ENCODE data around the gene APOA5. TPM values are rescaled to one million over a fixed set of nuclear protein-coding genes. Genes with fewer than 3 reads are reported as not detected.

APOA5 gene
- total and polyA plus RNA-seq, 2 of the 13 experiments (the other 11 are each of a cell fraction or from before 2014, with no cell fraction given): 44.0 to 49.1 TPM

DNA sequence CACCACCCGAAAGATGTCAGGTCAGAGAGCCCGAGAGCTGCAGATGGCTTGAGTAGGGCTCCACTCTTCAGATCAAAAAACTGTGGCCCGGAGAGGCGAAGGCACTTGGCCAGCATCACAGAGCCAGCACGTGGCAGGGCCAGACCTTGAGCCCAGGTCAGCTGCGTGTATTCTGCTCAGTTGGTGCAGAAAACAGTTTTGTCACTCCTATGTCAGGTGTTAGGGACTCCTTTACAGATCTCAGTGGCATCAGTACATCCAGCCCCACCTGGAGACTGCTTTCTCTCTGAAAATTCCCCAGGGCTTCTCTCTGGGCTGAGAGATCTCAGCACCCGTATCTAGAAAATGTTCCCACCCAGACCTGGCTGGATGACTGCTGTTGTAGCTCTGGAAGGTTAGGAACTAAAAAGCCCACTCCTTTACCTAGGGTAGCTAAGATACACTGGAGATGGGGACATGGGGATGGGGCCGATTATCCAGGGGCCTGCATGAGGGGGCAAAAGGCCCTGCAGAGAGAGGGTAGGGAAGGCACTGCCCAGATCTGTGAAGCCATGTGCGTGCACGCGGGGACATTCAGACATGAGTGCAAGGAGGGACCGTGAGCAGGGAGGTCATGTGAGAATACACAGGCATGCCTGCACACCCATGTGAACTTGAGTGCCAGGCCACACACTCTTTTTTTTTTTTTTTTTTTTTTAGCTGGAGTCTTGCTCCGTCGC is 42.3 kb upstream of the APOA5 start (continued):
- peak; percentile 80 for TF ChIP-seq TARDBP (CRISPR knock-in tag; IDR thresholded peaks at IDR 0.05)
- peak; percentile 81; the same call in 1 of the 2 replicates for TF ChIP-seq ZNF589 (CRISPR knock-in tag; conservative IDR thresholded peaks at IDR 0.05)
- TF ChIP-seq RELA (CRISPR knock-in tag; IDR thresholded peaks at IDR 0.05): no peak
- no peak for TF ChIP-seq GPN1 (CRISPR knock-in tag; IDR thresholded peaks at IDR 0.05; ENCODE audit: borderline replicate concordance)
- TF ChIP-seq TEAD3 (CRISPR knock-in tag; optimal IDR thresholded peaks at IDR 0.05; ENCODE audit: borderline replicate concordance): peak; percentile 30
- peak; percentile 10; the same call in 1 of the 2 replicates for TF ChIP-seq ZNF143 (CRISPR knock-in tag; IDR thresholded peaks at IDR 0.05)
- TF ChIP-seq, protein P1, sequence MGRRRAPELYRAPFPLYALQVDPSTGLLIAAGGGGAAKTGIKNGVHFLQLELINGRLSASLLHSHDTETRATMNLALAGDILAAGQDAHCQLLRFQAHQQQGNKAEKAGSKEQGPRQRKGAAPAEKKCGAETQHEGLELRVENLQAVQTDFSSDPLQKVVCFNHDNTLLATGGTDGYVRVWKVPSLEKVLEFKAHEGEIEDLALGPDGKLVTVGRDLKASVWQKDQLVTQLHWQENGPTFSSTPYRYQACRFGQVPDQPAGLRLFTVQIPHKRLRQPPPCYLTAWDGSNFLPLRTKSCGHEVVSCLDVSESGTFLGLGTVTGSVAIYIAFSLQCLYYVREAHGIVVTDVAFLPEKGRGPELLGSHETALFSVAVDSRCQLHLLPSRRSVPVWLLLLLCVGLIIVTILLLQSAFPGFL (CRISPR knock-in tag; IDR thresholded peaks at IDR 0.05): no peak
- TF ChIP-seq, protein P2, sequence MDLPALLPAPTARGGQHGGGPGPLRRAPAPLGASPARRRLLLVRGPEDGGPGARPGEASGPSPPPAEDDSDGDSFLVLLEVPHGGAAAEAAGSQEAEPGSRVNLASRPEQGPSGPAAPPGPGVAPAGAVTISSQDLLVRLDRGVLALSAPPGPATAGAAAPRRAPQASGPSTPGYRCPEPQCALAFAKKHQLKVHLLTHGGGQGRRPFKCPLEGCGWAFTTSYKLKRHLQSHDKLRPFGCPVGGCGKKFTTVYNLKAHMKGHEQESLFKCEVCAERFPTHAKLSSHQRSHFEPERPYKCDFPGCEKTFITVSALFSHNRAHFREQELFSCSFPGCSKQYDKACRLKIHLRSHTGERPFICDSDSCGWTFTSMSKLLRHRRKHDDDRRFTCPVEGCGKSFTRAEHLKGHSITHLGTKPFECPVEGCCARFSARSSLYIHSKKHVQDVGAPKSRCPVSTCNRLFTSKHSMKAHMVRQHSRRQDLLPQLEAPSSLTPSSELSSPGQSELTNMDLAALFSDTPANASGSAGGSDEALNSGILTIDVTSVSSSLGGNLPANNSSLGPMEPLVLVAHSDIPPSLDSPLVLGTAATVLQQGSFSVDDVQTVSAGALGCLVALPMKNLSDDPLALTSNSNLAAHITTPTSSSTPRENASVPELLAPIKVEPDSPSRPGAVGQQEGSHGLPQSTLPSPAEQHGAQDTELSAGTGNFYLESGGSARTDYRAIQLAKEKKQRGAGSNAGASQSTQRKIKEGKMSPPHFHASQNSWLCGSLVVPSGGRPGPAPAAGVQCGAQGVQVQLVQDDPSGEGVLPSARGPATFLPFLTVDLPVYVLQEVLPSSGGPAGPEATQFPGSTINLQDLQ (CRISPR knock-in tag; IDR thresholded peaks at IDR 0.05): no peak
- peak; percentile 23; the same call in 1 of the 2 replicates for TF ChIP-seq SP140L (CRISPR knock-in tag; IDR thresholded peaks at IDR 0.05; ENCODE audit: borderline replicate concordance)
- TF ChIP-seq NR3C1 (CRISPR knock-in tag; IDR thresholded peaks at IDR 0.05): no peak
- TF ChIP-seq, protein P3, sequence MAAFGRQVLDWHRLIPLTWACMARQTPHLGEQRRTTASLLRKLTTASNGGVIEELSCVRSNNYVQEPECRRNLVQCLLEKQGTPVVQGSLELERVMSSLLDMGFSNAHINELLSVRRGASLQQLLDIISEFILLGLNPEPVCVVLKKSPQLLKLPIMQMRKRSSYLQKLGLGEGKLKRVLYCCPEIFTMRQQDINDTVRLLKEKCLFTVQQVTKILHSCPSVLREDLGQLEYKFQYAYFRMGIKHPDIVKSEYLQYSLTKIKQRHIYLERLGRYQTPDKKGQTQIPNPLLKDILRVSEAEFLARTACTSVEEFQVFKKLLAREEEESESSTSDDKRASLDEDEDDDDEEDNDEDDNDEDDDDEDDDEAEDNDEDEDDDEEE (CRISPR knock-in tag; IDR thresholded peaks at IDR 0.05): no peak
- TF ChIP-seq RORA (CRISPR knock-in tag; IDR thresholded peaks at IDR 0.05): no peak
- TF ChIP-seq RBM22 (optimal IDR thresholded peaks at IDR 0.05; ENCODE audit: low read length): peak; percentile 95
- TF ChIP-seq ZKSCAN8 (CRISPR knock-in tag; IDR thresholded peaks at IDR 0.05; ENCODE audit: borderline replicate concordance): no peak
- no peak for TF ChIP-seq ZKSCAN5 (CRISPR knock-in tag; IDR thresholded peaks at IDR 0.05)
- TF ChIP-seq NFATC3 (CRISPR knock-in tag; IDR thresholded peaks at IDR 0.05): no peak
- 0 out of 2 replicates have a peak, but pooled peaks have one; percentile 16 for TF ChIP-seq TCF7 (IDR thresholded peaks at IDR 0.05; ENCODE audit: low read depth)
- TF ChIP-seq ZZZ3 (CRISPR knock-in tag; IDR thresholded peaks at IDR 0.05; ENCODE audit: borderline replicate concordance): no peak
- peak; percentile 64; the same call in 1 of the 2 replicates for TF ChIP-seq CCDC6 (CRISPR knock-in tag; IDR thresholded peaks at IDR 0.05)
- no peak for TF ChIP-seq KLF13 (CRISPR knock-in tag; IDR thresholded peaks at IDR 0.05)
- peak; percentile 80 for TF ChIP-seq SAP130 (CRISPR knock-in tag; IDR thresholded peaks at IDR 0.05; ENCODE audit: low read depth)
- TF ChIP-seq ZNF720 (CRISPR knock-in tag; IDR thresholded peaks at IDR 0.05): no peak
- peak; percentile 68; the same call in 1 of the 2 replicates for TF ChIP-seq BORCS8-MEF2B (CRISPR knock-in tag; IDR thresholded peaks at IDR 0.05)
- TF ChIP-seq ZNF264 (CRISPR knock-in tag; IDR thresholded peaks at IDR 0.05): no peak
- no peak for TF ChIP-seq HDAC6 (IDR thresholded peaks at IDR 0.05; ENCODE audit: low read depth, low read length)
- TF ChIP-seq, protein P4, sequence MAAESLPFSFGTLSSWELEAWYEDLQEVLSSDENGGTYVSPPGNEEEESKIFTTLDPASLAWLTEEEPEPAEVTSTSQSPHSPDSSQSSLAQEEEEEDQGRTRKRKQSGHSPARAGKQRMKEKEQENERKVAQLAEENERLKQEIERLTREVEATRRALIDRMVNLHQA (CRISPR knock-in tag; IDR thresholded peaks at IDR 0.05): no peak

All from HepG2 (cell line).